22Rv1 (cell line): Measurements from ENCODE around the gene TASOR2.

Experiments used
- CTCF ChIP-seq: fragments of 450-650 bp; IDR thresholded peaks from 2 replicates; pipeline ENCODE4 v1.5.1; 2017; ENCODE audit warnings: mild to moderate bottlenecking
- ZFX ChIP-seq: fragments of 450-650 bp; IDR thresholded peaks from 2 replicates; pipeline ENCODE4 v1.6.1; 2017; ENCODE audit warnings: antibody characterized with exemption, borderline replicate concordance

GRCh38 chr10:5711642-5712041, 27.0 kb downstream of the TASOR2 start:
- TF ChIP-seq CTCF (no peak), ZFX (no peak)
